NB4 (cell line): ENCODE results near the gene HOXC10.
A peak's percentile ranks its signal among the peaks of the same experiment; 100 is the strongest.

Experiments used
- DNase-seq: peaks from one replicate; pipeline ENCODE4 v3.0.0; 2010; ENCODE audit warnings: low read depth
- H3K4me3 ChIP-seq: one replicate; pipeline ENCODE4 v1.5.1; 2011; ENCODE audit warnings: mild to moderate bottlenecking, low read depth, low read length, moderate library complexity
- CTCF ChIP-seq: IDR thresholded peaks from one replicate; pipeline ENCODE4 v1.5.1; 2012; ENCODE audit warnings: low read depth, low read length
- MAX ChIP-seq: IDR thresholded peaks from 2 replicates; pipeline ENCODE4 v1.6.1; 2011; ENCODE audit warnings: low read depth, low read length
- MYC ChIP-seq: IDR thresholded peaks from 2 replicates; pipeline ENCODE4 v1.6.1; 2011; ENCODE audit warnings: low read depth, low read length
- POLR2A ChIP-seq: IDR thresholded peaks from 2 replicates; pipeline ENCODE4 v1.6.1; 2011; ENCODE audit warnings: mild to moderate bottlenecking; ENCODE audit not compliant: insufficient read length; ENCODE audit errors: extremely low read depth

The HOXC10 gene

GRCh38 chr12:54007538-54008259, 22.8 kb downstream of the HOXC10 start:
- DNase-seq: no peak
- TF ChIP-seq CTCF (no peak), MYC (no peak), POLR2A (no peak), MAX (no peak)
- no peak overlapping the region for H3K4me3 ChIP-seq

GRCh38 chr12:54008260-54008552, 23.3 kb downstream of the HOXC10 start:
- no peak for TF ChIP-seq POLR2A
- no peak for TF ChIP-seq MAX
- TF ChIP-seq CTCF: no peak
- TF ChIP-seq MYC: no peak
- H3K4me3 ChIP-seq: no peak overlapping the region
- no peak for DNase-seq

GRCh38 chr12:54009171-54010052, 24.5 kb downstream of the HOXC10 start:
- no peak for TF ChIP-seq MAX
- TF ChIP-seq CTCF: no peak
- TF ChIP-seq MYC: no peak
- TF ChIP-seq POLR2A: no peak
- H3K4me3 ChIP-seq: peak overlapping the region; percentile 42

GRCh38 chr12:54010053-54010971, 25.4 kb downstream of the HOXC10 start:
- TF ChIP-seq CTCF (no peak), MAX (no peak)
- H3K4me3 ChIP-seq: no peak overlapping the region
- DNase-seq: no peak

More at GRCh38 chr12:54009171-54010052, 24.5 kb downstream of the HOXC10 start:
- DNase-seq: peak; percentile 73

GRCh38 chr12:54010972-54011664, 26.2 kb downstream of the HOXC10 start:
- no peak overlapping the region for H3K4me3 ChIP-seq
- TF ChIP-seq POLR2A: no peak
- TF ChIP-seq CTCF: no peak
- TF ChIP-seq MAX: no peak
- no peak for TF ChIP-seq MYC
- no peak for DNase-seq
